Activated naive CD4-positive, alpha-beta T cell treated with anti-CD3 and anti-CD28 coated beads, Interleukin-2, amount 10 ng/mL, durations not matched to agents 7 days and 5 days (primary cell): Measurements from ENCODE around the gene CCDC18.
A peak's percentile ranks its signal among the peaks of the same experiment; 100 is the strongest.
"Not testable (repeated sequence)": the region's sequence is repeated elsewhere in the genome, so short reads cannot be mapped to it uniquely, and the experiment has no call there.

Source experiments
- CTCF ChIA-PET: fragments of 350-600 bp; sonication (Branson Sonifier 250); formaldehyde crosslinking; loops from one replicate; lab custom pipeline; 2021; ENCODE audit warnings: antibody characterized with exemption; lab: Charles Lee
- DNase-seq: peaks from one replicate; pipeline ENCODE4 v3.0.0-alpha.2; 2020
- H3K27ac Mint-ChIP-seq: one replicate; pipeline ENCODE4 v1.8.0; 2021; ENCODE audit warnings: mild to moderate bottlenecking, moderate library complexity, mixed read lengths
- H3K27me3 Mint-ChIP-seq: one replicate; pipeline ENCODE4 v1.8.0; 2021; ENCODE audit warnings: mild to moderate bottlenecking, mixed read lengths
- H3K36me3 Mint-ChIP-seq: one replicate; pipeline ENCODE4 v1.8.0; 2021; ENCODE audit warnings: mixed read lengths
- H3K4me1 Mint-ChIP-seq: one replicate; pipeline ENCODE4 v1.8.0; 2021; ENCODE audit warnings: mixed read lengths
- H3K4me3 Mint-ChIP-seq: one replicate; pipeline ENCODE4 v1.8.0; 2021; ENCODE audit warnings: mild to moderate bottlenecking, moderate library complexity, mixed read lengths
- H3K9me3 Mint-ChIP-seq: one replicate; pipeline ENCODE4 v1.8.0; 2021; ENCODE audit warnings: mixed read lengths

Gene CCDC18

GRCh38 chr1:93275634-93276295 lies 95.2 kb downstream of the CCDC18 start:
- H3K4me3 Mint-ChIP-seq, result no peak overlapping the region
- H3K36me3 Mint-ChIP-seq, result peaks cover 13% of the 10 kb centered on the region
- CTCF ChIA-PET, result interaction anchor here (1.3 kb wide), 1 partner anchor 19 kb away, joined by 3 read pairs; no protein-coding TSS in a partner anchor
- no peaks in the 10 kb centered on the region for H3K27me3 Mint-ChIP-seq
- H3K9me3 Mint-ChIP-seq, result peaks cover 6% of the 10 kb centered on the region
- no peak for DNase-seq
- H3K4me1 Mint-ChIP-seq, result no peaks in the 10 kb centered on the region
- no peak overlapping the region for H3K27ac Mint-ChIP-seq

DNA sequence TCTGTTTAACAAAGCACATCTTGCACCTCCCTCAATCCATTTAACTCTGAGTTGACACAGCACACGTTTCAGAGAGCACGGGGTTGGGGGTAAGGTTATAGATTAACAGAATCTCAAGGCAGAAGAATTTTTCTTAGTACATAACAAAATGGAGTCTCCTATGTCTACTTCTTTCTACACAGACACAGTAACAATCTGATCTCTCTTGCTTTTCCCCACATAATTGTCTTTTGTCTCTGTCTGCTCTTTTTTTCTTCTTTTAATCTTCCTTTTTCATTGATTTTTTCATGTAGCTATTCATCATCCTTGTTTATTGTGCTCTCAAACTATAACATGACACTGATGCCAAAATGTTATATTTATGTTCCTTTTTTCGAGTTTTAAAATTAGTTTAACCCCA lies 97.0 kb downstream of the CCDC18 start:
- H3K4me3 Mint-ChIP-seq, H3K9me3 Mint-ChIP-seq, H3K27ac Mint-ChIP-seq, CTCF ChIA-PET, H3K27me3 Mint-ChIP-seq, H3K4me1 Mint-ChIP-seq, DNase-seq: not testable (repeated sequence)
- H3K36me3 Mint-ChIP-seq, result peaks cover 16% of the 10 kb centered on the region

DNA sequence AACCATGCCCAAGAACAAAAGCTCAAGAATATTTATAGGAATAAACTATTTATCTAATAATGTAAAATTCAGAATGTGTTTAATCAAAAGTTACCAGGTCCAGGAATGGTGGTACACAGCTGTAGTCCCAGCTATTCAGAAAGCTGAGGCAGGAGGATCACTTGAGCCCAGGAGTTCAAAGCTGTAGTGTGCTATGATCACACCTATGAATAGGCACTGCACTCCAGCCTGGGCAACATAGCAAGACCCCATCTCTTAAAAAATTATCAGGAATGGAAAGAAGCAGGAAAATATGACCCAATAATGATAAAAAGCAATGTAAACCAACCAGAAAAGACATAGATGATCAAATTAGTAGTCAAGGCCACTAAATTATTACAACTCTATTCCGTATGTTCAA lies 103.0 kb downstream of the CCDC18 start:
- Mint-ChIP-seq H3K9me3 (peaks cover 12% of the 10 kb centered on the region), H3K36me3 (peaks cover 26% of the 10 kb centered on the region), H3K4me1 (no peaks in the 10 kb centered on the region), H3K27ac (no peak overlapping the region), H3K4me3 (no peak overlapping the region), H3K27me3 (no peaks in the 10 kb centered on the region)
- CTCF ChIA-PET, result interaction anchor here (0.7 kb wide), 1 partner anchor 20 kb away, joined by 3 read pairs; no protein-coding TSS in a partner anchor
- DNase-seq, result no peak

DNA sequence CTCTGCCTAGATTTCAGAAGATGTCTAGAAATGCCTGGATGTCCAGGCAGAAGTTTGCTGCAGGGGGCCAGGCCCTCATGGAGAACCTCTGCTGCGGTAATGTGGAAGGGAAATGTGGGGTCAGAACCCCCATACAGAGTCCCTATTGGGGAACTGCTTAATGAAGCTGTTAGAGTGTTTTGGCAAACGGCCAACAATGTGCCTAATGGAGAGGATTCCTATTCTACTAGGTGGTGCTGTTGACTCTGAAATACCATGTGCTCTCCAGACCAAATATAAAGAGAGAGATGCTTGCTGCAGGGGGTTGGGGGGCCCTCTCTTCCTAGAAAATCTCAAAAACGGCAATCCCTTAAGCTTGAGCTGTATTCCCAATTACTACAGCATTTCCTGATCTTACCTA lies 108.0 kb downstream of the CCDC18 start:
- Mint-ChIP-seq H3K27ac (no peak overlapping the region), H3K27me3 (no peaks in the 10 kb centered on the region), H3K4me1 (no peaks in the 10 kb centered on the region), H3K9me3 (peaks cover 9% of the 10 kb centered on the region), H3K4me3 (no peak overlapping the region), H3K36me3 (peaks cover 25% of the 10 kb centered on the region)
- no peak for DNase-seq
- CTCF ChIA-PET, result interaction anchor here (2.0 kb wide), 1 partner anchor 16 kb away, joined by 7 read pairs; no protein-coding TSS in a partner anchor

DNA sequence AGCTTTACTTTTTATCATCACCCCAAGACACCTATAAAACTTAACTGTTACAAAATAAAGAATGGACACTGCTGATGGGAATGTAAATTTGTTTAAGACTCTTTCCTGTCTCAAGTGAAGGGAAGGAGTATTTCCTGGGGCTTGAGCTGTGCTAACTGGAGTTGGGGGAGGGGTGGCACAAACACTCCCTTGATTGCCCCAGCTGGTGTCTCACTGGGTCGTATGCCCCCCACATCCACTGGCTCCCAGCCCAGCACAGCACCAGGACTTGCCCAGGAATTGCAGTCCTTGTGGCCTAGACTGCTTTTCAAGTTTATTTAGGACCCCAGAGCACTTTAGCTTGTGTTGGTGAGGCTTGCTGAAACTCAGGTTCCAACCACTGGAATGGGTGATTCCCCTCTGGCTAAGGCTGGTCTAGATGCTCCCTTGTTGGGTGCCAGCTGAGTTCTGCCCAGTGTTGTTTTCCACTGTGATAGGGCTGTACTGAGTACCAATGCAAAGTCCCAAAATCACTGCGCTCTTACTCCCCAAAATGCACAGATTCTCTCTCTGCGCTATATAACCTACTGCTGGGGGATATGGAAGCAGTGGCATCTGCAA lies 116.1 kb downstream of the CCDC18 start:
- Mint-ChIP-seq H3K36me3 (no peaks in the 10 kb centered on the region), H3K27me3 (no peaks in the 10 kb centered on the region), H3K9me3 (no peaks in the 10 kb centered on the region), H3K4me1 (no peaks in the 10 kb centered on the region), H3K27ac (no peak overlapping the region), H3K4me3 (no peak overlapping the region)
- CTCF ChIA-PET, result interaction anchor here (1.1 kb wide), 1 partner anchor 8 kb away, joined by 6 read pairs; no protein-coding TSS in a partner anchor
- no peak for DNase-seq

DNA sequence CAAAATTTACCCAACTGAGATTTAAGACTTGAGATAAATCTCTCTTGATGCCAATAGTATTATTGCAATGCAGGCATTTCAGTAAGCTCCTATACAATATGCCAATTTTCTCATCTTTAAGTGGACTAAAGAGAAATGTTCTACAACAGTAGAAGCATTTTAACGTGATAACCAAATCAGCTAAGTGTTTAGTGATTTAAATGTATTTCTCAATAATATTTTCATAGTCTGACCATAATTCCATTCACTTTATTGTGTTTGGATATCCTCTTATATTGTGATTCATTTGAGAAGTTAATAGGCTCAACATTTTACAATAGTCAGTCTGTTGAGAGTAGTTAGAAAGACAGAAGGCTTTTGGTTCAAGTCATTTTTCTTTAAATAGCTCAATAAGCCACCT lies 120.6 kb downstream of the CCDC18 start:
- no peak for DNase-seq
- Mint-ChIP-seq H3K27me3 (no peaks in the 10 kb centered on the region), H3K27ac (no peak overlapping the region), H3K4me3 (no peak overlapping the region), H3K36me3 (no peaks in the 10 kb centered on the region), H3K9me3 (no peaks in the 10 kb centered on the region), H3K4me1 (no peaks in the 10 kb centered on the region)
- CTCF ChIA-PET, result interaction anchor here (0.5 kb wide), 1 partner anchor 264 kb away, joined by 3 read pairs; no protein-coding TSS in a partner anchor

GRCh38 chr1:93302078-93302477 lies 121.6 kb downstream of the CCDC18 start:
- Mint-ChIP-seq H3K4me1 (no peaks in the 10 kb centered on the region), H3K9me3 (no peaks in the 10 kb centered on the region), H3K27ac (no peak overlapping the region), H3K36me3 (no peaks in the 10 kb centered on the region), H3K27me3 (no peaks in the 10 kb centered on the region), H3K4me3 (no peak overlapping the region)
- no peak for DNase-seq
- CTCF ChIA-PET, result interaction anchor here (0.9 to 2.9 kb wide), 2 partner anchors 222 to 513 kb away, joined by 3 to 22 read pairs; no protein-coding TSS in a partner anchor

DNA sequence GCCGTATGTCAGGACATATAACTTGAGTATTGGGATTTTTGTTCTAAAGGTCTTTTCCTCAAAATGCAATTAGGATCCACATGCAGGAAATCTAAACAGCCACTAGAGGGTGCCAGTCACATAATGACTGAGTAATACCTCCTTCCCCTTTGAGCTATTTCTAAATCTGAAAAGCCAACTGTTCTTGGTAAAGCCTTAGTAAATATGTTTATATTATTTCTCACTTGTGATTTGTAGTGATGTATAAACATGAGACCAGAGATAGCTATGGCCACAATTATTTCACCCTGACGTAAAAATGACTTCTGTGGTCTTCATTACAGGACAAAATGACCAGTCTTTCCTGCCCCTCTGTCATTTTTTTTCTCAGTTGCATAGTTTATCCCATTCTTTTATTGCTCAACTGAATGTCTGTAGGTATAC lies 124.2 kb downstream of the CCDC18 start:
- DNase-seq, result peak; percentile 60
- CTCF ChIA-PET, result interaction anchor here (0.5 to 3.3 kb wide), 37 partner anchors 8 to 551 kb away, joined by 3 to 22 read pairs (median 4); partner anchors contain the start of gene DR1
- Mint-ChIP-seq H3K9me3 (no peaks in the 10 kb centered on the region), H3K4me3 (no peak overlapping the region), H3K27ac (no peak overlapping the region), H3K4me1 (no peaks in the 10 kb centered on the region), H3K27me3 (no peaks in the 10 kb centered on the region), H3K36me3 (no peaks in the 10 kb centered on the region)

GRCh38 chr1:93306920-93307319 lies 126.4 kb downstream of the CCDC18 start:
- Mint-ChIP-seq H3K9me3 (no peaks in the 10 kb centered on the region), H3K27ac (no peak overlapping the region), H3K27me3 (no peaks in the 10 kb centered on the region), H3K36me3 (no peaks in the 10 kb centered on the region), H3K4me3 (no peak overlapping the region), H3K4me1 (no peaks in the 10 kb centered on the region)
- CTCF ChIA-PET, result no interaction called here
- no peak for DNase-seq

DNA sequence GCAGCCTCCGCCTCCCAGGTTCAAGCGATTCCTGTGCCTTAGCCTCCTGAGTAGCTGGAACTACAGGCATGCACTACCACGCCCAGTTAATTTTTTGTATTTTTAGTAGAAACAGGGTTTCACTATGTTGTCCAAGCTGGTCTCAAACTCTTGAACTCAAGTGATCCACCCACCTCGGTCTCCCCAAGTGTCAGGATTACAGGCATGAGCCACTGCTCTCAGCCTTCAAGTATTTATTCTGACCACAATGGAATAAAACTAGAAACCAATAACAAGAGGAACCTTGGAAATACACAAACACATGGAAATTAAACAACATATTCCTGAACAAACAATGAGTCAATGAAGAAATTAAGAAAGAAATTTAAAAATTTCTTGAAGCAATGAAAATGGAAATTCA lies 132.5 kb downstream of the CCDC18 start:
- Mint-ChIP-seq H3K4me1 (no peaks in the 10 kb centered on the region), H3K27me3 (no peaks in the 10 kb centered on the region), H3K9me3 (no peaks in the 10 kb centered on the region), H3K36me3 (peaks cover 2% of the 10 kb centered on the region), H3K4me3 (no peak overlapping the region), H3K27ac (no peak overlapping the region)
- CTCF ChIA-PET, result no interaction called here
- no peak for DNase-seq

GRCh38 chr1:93317207-93317606 lies 136.7 kb downstream of the CCDC18 start:
- peaks cover 2% of the 10 kb centered on the region for H3K36me3 Mint-ChIP-seq
- H3K27ac Mint-ChIP-seq, result no peak overlapping the region
- no peak for DNase-seq
- no peak overlapping the region for H3K4me3 Mint-ChIP-seq
- CTCF ChIA-PET, result interaction anchor here (3.8 kb wide), 1 partner anchor 13 kb away, joined by 19 read pairs; no protein-coding TSS in a partner anchor
- no peaks in the 10 kb centered on the region for H3K9me3 Mint-ChIP-seq
- H3K27me3 Mint-ChIP-seq, result no peaks in the 10 kb centered on the region
- H3K4me1 Mint-ChIP-seq, result no peaks in the 10 kb centered on the region

DNA sequence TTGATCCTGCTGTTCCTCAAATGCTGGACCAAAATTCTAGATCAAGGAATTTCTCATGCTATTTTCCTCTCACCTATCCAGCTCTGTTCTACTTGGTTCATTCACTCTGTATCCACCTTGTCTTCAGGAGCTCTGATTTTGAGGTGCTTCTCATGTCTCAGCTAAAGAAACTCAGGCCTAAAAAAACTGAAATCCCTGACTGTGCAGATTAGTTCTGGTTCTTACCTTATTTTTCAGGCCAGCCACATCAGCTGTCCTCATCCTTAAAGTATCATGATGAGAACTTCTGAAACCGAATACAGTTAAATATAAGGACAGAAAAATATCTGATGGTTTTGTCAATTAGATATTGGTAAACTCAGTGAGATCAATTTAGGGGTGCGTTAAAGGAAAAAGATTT lies 137.4 kb downstream of the CCDC18 start:
- CTCF ChIA-PET, result interaction anchor here (3.8 kb wide), 1 partner anchor 14 kb away, joined by 19 read pairs; no protein-coding TSS in a partner anchor
- Mint-ChIP-seq H3K36me3 (peaks cover 2% of the 10 kb centered on the region), H3K27me3 (no peaks in the 10 kb centered on the region), H3K4me1 (no peaks in the 10 kb centered on the region), H3K27ac (no peak overlapping the region), H3K4me3 (no peak overlapping the region), H3K9me3 (no peaks in the 10 kb centered on the region)
- no peak for DNase-seq

- no peak overlapping the region for H3K27ac Mint-ChIP-seq
- no peaks in the 10 kb centered on the region for H3K4me1 Mint-ChIP-seq
- no peak for DNase-seq
- no peaks in the 10 kb centered on the region for H3K36me3 Mint-ChIP-seq
- CTCF ChIA-PET, result no interaction called here
- no peak overlapping the region for H3K4me3 Mint-ChIP-seq
- no peaks in the 10 kb centered on the region for H3K9me3 Mint-ChIP-seq
- no peaks in the 10 kb centered on the region for H3K27me3 Mint-ChIP-seq
Measured at GRCh38 chr1:93321720-93322119, 141.2 kb downstream of the CCDC18 start.

DNA sequence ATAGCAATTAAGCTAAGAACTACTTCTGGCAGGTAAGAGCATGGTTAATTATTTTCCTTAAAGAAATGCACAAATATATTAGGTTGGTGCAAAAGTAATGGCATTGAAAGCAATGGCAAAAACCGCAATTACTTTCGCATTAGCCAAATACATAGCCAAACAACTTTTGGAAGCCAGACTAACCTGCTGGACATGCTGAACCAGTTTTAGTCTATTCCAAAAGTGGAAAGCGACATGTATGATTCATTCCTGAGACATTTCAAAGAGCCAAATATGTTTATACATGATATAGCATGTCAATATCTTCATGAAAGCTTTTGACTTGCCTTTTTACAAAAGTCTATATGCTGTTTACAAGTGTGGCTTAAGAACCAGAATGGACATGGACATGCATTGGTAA lies 141.8 kb downstream of the CCDC18 start:
- Mint-ChIP-seq H3K4me3 (no peak overlapping the region), H3K4me1 (no peaks in the 10 kb centered on the region), H3K27ac (no peak overlapping the region), H3K27me3 (no peaks in the 10 kb centered on the region), H3K36me3 (no peaks in the 10 kb centered on the region), H3K9me3 (no peaks in the 10 kb centered on the region)
- CTCF ChIA-PET, result no interaction called here
- no peak for DNase-seq
